Measurements from ENCODE around the gene KHSRP.
"Not testable (repeated sequence)": the region's sequence is repeated elsewhere in the genome, so short reads cannot be mapped to it uniquely, and the experiment has no call there.

Gene KHSRP

GRCh38 chr19:6402058-6402457 lies 22.6 kb downstream of the KHSRP start:
- TF ChIP-seq CTCF (IDR thresholded peaks at IDR 0.05; ENCODE audit: low read depth, low read length, missing control alignments) = no peak
- DNase-seq (ENCODE audit: low read depth) = no peak

DNA sequence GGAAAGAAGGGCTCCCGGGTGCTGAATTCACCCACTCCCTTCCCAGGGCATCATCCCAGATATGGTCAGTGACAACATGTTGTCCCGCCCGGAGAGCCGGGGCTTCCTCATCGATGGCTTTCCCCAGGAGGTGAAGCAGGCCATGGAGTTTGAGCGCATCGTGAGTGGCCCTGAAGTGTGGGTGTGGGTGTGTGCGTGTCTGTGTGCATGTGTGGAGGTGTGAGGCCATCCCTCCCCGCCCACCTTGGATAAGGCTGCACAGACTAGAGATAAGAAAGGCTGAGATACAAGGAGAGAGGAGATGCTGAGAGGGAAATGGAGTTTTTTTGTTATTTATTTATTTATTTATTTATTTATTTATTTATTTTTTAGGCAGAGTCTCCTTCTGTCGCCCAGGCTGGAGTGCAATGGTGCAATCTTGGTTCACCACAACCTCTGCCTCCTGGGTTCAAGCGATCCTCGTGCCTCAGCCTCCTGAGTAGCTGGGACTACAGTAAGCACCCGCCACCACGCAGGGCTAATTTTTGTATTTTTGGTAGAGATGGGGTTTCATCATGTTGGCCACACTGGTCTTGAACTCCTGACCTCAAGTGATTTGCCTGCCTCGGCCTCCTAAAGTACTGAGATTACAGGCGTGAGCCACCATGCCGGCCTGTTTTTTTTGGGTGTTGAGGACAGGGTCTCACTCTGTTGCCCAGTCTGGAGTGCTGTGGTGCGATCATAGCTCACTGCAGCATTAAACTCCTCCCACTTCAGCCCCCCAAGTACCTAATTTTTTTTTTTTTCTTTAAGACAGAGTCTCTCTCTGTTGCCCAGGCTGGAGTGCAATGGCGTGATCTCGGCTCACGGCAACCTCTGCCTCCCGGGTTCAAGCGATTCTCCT lies 24.3 kb downstream of the KHSRP start:
- H3K4me3 ChIP-seq (ENCODE audit: low read depth, low read length); DNase-seq (ENCODE audit: low read depth): not testable (repeated sequence)

More at GRCh38 chr19:6402058-6402457, 22.6 kb downstream of the KHSRP start:
- no peak overlapping the region for H3K4me3 ChIP-seq (ENCODE audit: low read depth, low read length)

GRCh38 chr19:6396305-6396704 lies 28.3 kb downstream of the KHSRP start:
- no peak for TF ChIP-seq CTCF (IDR thresholded peaks at IDR 0.05; ENCODE audit: low read depth, low read length, missing control alignments)
- no peak for DNase-seq (ENCODE audit: low read depth)
- H3K4me3 ChIP-seq (ENCODE audit: low read depth, low read length) = no peak overlapping the region

DNA sequence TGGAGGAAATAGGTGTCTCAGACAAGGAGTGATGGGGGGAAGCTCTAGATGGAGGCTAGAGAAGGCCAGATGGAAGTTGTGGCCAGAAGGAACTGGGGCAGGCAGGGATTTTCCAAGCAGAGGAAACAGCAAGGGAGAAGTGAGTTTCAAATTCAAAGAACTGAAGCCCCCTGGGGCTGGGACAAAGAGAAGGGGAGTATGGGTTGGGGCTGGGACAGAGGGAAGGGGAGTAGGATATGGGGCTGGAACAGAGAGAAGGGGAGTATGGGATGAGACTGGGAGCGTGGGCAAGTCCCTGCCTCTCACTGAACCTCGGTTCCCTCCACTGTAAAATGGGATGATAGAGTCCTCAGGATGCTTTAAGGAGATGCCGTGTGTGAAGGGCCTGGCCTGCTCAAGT lies 29.8 kb downstream of the KHSRP start:
- no peak overlapping the region for H3K4me3 ChIP-seq (ENCODE audit: low read depth, low read length)
- no peak for DNase-seq (ENCODE audit: low read depth)
- TF ChIP-seq CTCF (IDR thresholded peaks at IDR 0.05; ENCODE audit: low read depth, low read length, missing control alignments) = no peak

DNA sequence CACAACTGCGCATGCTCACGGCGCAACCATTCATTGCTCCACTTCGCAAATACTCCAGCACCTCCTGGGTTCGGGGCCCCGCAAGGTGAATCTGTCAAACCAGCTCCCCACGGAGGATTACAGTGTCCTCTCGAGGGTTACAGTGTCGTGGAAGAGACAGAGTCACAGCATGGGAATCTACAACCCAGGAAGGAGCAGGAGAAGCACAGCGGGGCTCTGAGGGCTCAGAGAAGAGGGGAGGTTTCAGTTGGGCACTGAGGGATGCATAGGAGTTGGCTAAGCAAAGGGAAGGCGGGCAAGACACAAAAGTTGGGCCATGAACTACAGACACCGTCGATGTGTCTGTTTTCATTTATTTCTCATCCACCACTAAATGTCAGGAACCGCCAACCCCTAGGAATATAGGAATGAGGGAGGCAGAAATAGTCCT lies 30.6 kb downstream of the KHSRP start:
- no peak for TF ChIP-seq CTCF (IDR thresholded peaks at IDR 0.05; ENCODE audit: low read depth, low read length, missing control alignments)

GRCh38 chr19:6393074-6393982 lies 31.3 kb downstream of the KHSRP start, which contains the start of gene GTF2F1:
GTF2F1 (minus strand) TSS chr19:6393164; CDS start chr19:6392995, 169 bp downstream.
- H3K4me3 ChIP-seq (ENCODE audit: low read depth, low read length) = peak within 1 kb of the TSS; percentile 88
- peak; percentile 10 for TF ChIP-seq CTCF (IDR thresholded peaks at IDR 0.05; ENCODE audit: low read depth, low read length, missing control alignments)
- peak; percentile 84 for DNase-seq (ENCODE audit: low read depth)

More for the DNA sequence above, 30.6 kb downstream of the KHSRP start:
- peak; percentile 73 for DNase-seq (ENCODE audit: low read depth)
- H3K4me3 ChIP-seq (ENCODE audit: low read depth, low read length) = peak overlapping the region; percentile 88
